HUES6 (cell line): ENCODE results near the gene NRTN.
"Not testable (repeated sequence)": the region's sequence is repeated elsewhere in the genome, so short reads cannot be mapped to it uniquely, and the experiment has no call there.

ENCODE experiments used
- H3K27ac ChIP-seq: 2 replicates; pipeline ENCODE4 v1.7.0; 2013; ENCODE audit warnings: low read depth, mild to moderate bottlenecking, low read length, inconsistent platforms
- H3K27me3 ChIP-seq: 2 replicates; pipeline ENCODE4 v1.6.1; 2013; ENCODE audit warnings: low read length; ENCODE audit not compliant: control insufficient read depth, insufficient read depth
- H3K36me3 ChIP-seq: 2 replicates; pipeline ENCODE4 v1.6.1; 2013; ENCODE audit warnings: low read length; ENCODE audit not compliant: control insufficient read depth, insufficient read depth
- H3K4me1 ChIP-seq: 2 replicates; pipeline ENCODE4 v1.6.1; 2013; ENCODE audit warnings: low read length; ENCODE audit not compliant: control insufficient read depth, insufficient read depth
- H3K4me3 ChIP-seq: 2 replicates; pipeline ENCODE4 v1.5.1; 2013; ENCODE audit warnings: low read depth, low read length
- H3K9ac ChIP-seq: one replicate; pipeline ENCODE4 v1.6.1; 2013; ENCODE audit warnings: mild to moderate bottlenecking, low read length
- H3K9me3 ChIP-seq: 2 replicates; pipeline ENCODE4 v1.6.1; 2013; ENCODE audit warnings: low read depth, low read length; ENCODE audit not compliant: control insufficient read depth, insufficient read depth

Gene NRTN

DNA sequence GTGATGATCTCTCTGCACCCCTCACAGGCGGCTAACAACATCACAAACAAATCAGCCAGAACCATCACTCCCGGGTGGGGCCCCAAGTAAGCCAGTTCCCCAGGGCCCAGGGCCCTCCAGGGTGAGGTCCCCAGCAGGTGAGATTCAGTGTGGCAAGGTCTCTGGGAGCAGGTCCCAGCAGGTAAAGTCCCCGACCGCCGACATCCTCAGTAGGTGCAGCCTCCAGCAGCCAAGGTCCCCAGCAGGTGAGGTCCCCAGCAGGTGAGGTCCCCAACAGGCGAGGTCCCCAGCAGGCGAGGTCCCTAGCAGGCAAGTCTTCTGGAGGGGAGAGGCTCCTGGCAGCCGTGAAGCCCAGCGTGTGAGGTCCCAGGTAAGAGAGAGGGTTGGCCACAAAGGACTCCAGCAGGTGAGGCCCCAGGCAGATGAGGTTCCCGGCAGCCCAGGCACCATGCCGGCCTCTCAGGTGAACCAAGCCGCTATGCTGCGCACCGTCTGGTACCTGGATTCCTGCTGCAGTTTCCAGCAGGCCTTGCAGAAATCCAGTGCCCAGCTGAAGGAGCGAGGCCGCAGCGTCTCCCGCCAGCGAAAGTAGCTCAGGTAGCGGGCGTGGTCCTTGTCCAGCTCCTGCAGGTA, 38.5 kb downstream of the NRTN start:
- no peaks in the 10 kb centered on the region for H3K27me3 ChIP-seq

DNA sequence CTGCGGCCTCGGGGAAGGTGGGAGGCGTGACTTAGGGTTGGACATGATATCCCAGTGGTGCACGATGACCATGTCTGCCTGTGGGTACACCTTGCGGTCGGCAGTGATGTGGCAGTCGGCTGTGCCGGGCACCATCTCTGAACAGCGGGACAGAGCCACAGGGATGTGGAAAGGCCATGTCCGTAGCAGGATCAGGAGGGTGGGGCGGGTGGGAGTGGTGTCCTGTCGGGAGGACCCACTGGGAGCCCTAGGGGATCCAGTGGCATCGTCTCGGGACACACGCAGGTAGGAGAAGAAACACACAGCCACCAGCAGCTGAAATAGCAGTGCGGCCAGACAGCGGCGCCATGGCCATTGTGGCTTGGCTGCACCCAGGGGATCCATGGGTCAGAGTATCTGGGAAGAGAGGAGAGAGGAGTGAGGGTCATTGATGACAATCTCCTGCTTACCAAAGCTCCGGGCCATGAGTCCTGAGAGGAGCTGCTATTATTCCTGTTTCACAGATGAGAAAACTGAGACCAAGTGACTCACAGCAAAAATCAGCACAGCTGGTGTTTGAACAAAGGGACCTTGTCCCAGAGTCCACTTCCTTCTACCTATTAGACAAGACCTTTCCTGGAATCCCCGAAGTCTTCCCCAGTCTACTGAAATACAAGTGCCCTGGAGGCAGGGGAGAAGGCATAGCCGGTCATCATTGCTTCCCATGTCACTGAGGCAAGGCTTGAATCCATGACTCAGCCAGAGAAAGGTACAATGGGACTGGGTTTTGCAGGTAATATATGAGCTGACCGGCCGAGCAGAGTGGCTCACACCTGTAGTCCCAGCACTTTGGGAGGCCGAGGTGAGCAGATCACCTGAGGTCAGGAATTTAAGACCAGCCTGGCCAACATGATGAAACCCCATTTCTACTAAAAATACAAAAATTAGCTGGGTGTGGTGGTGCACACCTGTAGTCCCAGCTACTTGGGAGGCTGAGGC, 39.9 kb downstream of the NRTN start:
- no peaks in the 10 kb centered on the region for H3K27me3 ChIP-seq

More for the DNA sequence above, 38.5 kb downstream of the NRTN start:
- Histone ChIP-seq H3K4me1 (no peaks in the 10 kb centered on the region), H3K36me3 (no peaks in the 10 kb centered on the region), H3K9ac (no peak overlapping the region), H3K27ac (no peak overlapping the region), H3K4me3 (no peak overlapping the region), H3K9me3 (no peaks in the 10 kb centered on the region; the same call in 1 of the 2 replicates)

DNA sequence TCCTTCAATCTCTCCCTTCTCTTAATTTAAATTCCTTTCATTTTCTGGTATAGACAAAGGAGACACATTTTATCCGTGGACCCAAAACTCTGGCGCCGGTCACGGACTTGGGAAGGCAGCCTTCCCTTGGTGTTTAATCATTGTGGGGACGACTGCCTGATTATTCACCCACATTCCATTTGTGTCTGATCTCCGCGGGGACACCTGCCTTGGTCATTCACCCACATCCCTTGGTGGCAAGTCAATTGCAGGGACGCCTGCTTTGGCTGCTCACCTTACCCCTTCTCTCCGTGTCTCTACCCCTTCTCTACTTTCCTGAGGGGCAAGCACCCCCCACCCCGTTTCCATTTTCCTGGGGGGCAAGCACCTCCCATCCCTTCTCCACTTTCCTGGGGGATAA, 43.0 kb downstream of the NRTN start:
- not testable (repeated sequence) for H3K36me3 ChIP-seq, H3K9me3 ChIP-seq, H3K27me3 ChIP-seq, H3K9ac ChIP-seq, H3K4me1 ChIP-seq, H3K4me3 ChIP-seq, H3K27ac ChIP-seq

More for the DNA sequence above, 39.9 kb downstream of the NRTN start:
- Histone ChIP-seq H3K4me1 (no peaks in the 10 kb centered on the region), H3K4me3 (no peak overlapping the region), H3K36me3 (no peaks in the 10 kb centered on the region), H3K27ac (no peak overlapping the region), H3K9me3 (no peaks in the 10 kb centered on the region; the same call in 1 of the 2 replicates), H3K9ac (no peak overlapping the region)

DNA sequence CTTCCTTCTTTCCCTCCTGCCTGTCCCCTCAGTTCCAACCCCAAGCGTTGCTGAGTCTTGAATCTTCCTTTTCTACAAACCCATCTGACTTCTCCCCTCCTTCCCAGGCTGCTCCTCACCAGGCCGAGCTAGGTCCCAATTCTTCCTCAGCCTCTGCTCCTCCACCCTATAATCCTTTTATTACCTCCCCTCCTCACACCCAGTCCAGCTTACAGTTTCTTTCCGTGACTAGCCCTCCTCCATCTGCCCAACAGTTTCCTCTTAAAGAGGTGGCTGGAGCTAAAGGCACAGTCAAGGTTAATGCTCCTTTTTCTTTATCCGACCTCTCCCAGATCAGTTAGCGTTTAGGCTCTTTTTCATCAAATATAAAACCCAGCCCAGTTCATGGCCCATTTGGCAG, 43.8 kb downstream of the NRTN start:
- H3K36me3 ChIP-seq, H3K4me1 ChIP-seq, H3K27ac ChIP-seq, H3K9ac ChIP-seq, H3K27me3 ChIP-seq, H3K4me3 ChIP-seq, H3K9me3 ChIP-seq: not testable (repeated sequence)

DNA sequence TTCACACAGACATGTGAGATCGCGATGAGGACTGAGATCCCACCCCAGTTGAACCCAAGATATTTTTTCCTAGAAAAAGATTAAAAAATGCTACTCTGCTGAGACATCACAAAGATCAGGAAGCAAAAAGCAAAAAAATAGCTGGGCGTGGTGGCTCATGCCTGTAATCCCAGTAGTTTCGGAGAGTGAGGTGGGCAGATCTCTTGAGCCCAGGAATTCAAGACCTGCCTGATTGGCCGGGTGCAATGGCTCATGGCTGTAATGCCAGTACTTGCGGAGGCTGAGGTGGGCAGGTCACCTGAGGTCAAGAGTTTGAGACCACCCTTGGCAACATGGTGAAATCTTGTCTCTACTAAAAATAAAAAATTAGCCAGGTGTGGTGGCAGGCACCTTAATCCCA, 45.3 kb downstream of the NRTN start:
- Histone ChIP-seq H3K27me3 (no peaks in the 10 kb centered on the region; the same call in 1 of the 2 replicates), H3K4me3 (no peak overlapping the region), H3K36me3 (no peaks in the 10 kb centered on the region), H3K27ac (no peak overlapping the region), H3K9me3 (no peaks in the 10 kb centered on the region; the same call in 1 of the 2 replicates), H3K9ac (no peak overlapping the region), H3K4me1 (no peaks in the 10 kb centered on the region)

DNA sequence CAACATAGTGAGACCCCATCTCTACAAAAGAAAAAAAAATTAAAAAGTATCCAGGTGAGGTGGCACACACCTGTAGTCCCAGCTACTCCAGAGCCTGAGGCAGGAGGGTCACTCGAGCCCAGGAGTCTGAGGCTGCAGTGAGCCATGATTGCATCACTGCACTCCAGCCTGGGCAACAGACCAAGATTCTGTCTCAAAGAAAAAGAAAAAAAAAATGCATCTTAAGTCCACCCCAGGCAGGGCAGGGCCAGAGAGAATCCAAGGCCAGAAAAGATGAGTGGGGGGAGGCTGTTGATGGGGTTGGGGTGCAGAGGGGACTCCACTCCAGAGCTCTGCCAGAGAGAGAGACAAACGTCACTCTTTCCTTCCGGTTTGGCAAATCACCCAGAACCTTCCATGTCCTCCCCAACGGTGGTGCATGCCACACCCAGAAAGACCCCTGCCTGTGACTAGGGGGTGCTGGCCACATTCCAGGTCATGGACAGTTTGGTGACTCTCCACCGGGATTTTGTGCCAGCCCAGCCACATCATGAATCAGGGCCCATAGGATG, 46.0 kb downstream of the NRTN start:
- Histone ChIP-seq H3K36me3 (no peaks in the 10 kb centered on the region), H3K27me3 (no peaks in the 10 kb centered on the region; the same call in 1 of the 2 replicates), H3K27ac (no peak overlapping the region), H3K9ac (no peak overlapping the region), H3K4me1 (no peaks in the 10 kb centered on the region), H3K9me3 (no peaks in the 10 kb centered on the region; the same call in 1 of the 2 replicates), H3K4me3 (no peak overlapping the region)

DNA sequence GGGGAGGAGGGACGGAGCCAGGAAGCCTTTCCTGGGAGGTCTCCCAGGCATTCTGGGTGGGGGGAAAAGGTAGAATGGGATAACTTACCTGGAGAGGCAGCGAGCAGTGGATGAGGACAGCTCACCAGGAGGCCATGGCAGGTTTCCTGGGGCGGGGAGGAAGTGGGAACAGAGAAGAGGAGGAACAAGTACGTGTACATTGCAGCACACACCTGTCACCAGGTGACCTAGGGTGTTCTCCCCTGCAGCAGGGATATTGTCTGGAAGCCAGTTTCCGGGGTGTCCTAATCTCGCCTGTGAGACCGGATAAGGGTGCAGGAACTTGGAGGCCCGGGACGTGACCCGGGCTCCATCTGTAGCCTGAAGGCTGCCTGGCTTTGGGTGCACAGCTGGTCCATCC, 46.4 kb downstream of the NRTN start, which contains the start of gene FUT3:
Gene FUT3, minus strand, starts transcription at position 148 of the 400 bp plus-strand sequence.
- Histone ChIP-seq H3K27me3 (peaks cover 4% of the 10 kb centered on the region; the same call in 1 of the 2 replicates), H3K36me3 (no peaks in the 10 kb centered on the region), H3K4me3 (no peak within 1 kb of the TSS), H3K9me3 (no peaks in the 10 kb centered on the region; the same call in 1 of the 2 replicates), H3K27ac (no peak within 1 kb of the TSS), H3K4me1 (no peaks in the 10 kb centered on the region), H3K9ac (no peak within 1 kb of the TSS)

DNA sequence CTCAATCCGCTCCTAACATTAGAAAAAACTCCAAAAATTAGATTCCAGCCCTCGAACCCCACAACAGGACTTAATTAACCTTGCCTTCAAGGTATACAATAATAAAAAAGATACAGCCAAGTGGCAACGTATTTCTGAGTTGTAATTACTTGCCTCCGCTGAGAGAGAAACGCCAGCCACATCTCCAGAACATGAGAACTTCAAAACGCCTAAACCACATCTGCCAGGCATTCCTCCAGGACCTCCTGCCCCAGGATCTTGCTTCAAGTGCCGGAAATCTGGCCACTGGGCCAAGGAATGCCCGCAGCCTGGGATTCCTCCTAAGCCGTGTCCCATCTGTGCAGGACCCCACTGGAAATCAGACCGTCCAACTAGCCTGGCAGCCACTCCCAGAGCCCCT, 49.3 kb downstream of the NRTN start:
- H3K4me1 ChIP-seq, H3K4me3 ChIP-seq, H3K9me3 ChIP-seq, H3K27ac ChIP-seq, H3K9ac ChIP-seq, H3K27me3 ChIP-seq, H3K36me3 ChIP-seq: not testable (repeated sequence)

DNA sequence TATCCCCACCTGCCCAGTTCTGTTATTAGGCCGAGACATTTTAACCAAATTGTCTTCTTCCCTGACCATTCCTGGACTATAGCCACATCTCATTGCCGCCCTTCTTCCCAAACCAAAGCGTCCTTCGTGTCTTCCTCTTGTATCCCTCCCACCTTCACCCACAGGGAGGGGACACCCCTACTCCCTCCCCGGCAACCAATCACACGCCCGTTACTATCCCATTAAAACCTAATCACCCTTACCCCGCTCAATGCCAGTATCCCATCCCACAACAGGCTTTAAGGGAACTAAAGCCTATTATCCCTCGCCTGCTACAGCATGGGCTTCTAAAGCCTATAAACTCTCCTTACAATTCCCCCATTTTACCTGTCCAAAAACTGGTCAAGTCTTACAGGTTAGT, 50.3 kb downstream of the NRTN start:
- not testable (repeated sequence) for H3K27ac ChIP-seq, H3K4me1 ChIP-seq, H3K4me3 ChIP-seq, H3K27me3 ChIP-seq, H3K9ac ChIP-seq, H3K36me3 ChIP-seq, H3K9me3 ChIP-seq

DNA sequence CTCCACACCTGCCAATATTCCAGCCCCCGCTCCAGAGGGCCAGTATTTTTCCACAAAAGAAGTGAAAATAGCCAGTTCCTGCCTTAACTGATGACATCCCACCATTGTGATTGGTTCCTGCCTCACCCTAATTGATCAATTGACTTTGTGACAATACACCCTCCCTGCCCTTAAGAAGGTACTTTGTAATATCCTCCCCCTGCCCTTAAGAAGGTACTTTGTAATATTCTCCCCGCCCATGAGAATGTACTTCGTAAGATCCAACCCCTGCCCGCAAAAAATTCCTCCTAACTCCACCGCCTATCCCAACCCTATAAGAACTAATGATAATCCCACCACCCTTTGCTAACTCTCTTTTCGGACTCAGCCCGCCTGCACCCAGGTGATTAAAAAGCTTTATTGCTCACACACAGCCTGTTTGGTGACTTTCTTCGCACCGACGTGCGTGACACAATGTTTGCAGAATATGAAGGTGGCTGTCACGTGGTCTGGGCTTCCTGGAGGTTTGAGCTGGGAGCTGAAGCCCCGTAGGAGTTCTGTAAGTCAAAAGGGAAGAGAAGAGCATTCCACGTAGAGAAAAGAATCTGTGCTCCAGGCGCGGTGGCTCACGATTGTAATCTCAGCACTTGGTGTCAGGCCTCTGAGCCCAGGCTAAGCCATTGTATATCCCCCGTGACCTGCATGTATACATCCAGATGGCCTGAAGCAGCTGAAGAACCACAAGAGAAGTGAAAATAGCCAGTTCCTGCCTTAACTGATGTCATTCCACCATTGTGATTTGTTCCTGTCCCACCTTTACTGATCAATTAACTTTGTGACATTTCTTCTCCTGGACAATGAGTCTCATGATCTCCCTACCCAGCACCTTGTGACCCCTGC, 52.6 kb downstream of the NRTN start:
- H3K4me3 ChIP-seq: no peak overlapping the region
- peaks cover 5% of the 10 kb centered on the region; the same call in 1 of the 2 replicates for H3K27me3 ChIP-seq
- no peak overlapping the region for H3K27ac ChIP-seq
- H3K9me3 ChIP-seq: no peaks in the 10 kb centered on the region
- no peaks in the 10 kb centered on the region; the same call in 1 of the 2 replicates for H3K4me1 ChIP-seq
- H3K36me3 ChIP-seq: no peaks in the 10 kb centered on the region
- H3K9ac ChIP-seq: no peak overlapping the region
